Lung (tissue), 12 donors: ENCODE measurements around the gene PPEF2. TPM values are rescaled to one million over a fixed set of nuclear protein-coding genes. Genes with fewer than 3 reads are reported as not detected.
"Not testable (repeated sequence)": the region's sequence is repeated elsewhere in the genome, so short reads cannot be mapped to it uniquely, and the experiment has no call there.

Experiments used
- ATAC-seq: fragments of 200-7000 bp; cut with Tn5 transposase; one replicate; pipeline ENCODE4 v1.9.1; 2020; ENCODE audit warnings: moderate number of reproducible peaks; ENCODE audit not compliant: insufficient read depth, low FRiP score
- DNase-seq, 3 donors: peaks; one replicate each; pipeline ENCODE4 v3.0.0-alpha.2; 2013 to 2017
- H3K27ac ChIP-seq, 2 donors: one replicate each; pipeline ENCODE4 v1.5.1; 2013; ENCODE audit warnings: mild to moderate bottlenecking in 2 of 2, moderate library complexity in 2 of 2, control low read depth in 1 of 2, inconsistent platforms in 1 of 2, low read depth in 1 of 2, low read length in 1 of 2
- H3K27me3 ChIP-seq, 3 donors: one replicate each; pipeline ENCODE4 v1.5.1; 2013; ENCODE audit warnings: low read length in 2 of 3; ENCODE audit not compliant: control insufficient read depth in 3 of 3, insufficient read depth in 3 of 3
- H3K36me3 ChIP-seq, 4 donors: one replicate each; pipeline ENCODE4 v1.5.1; 2013; ENCODE audit warnings: low read length in 4 of 4, mild to moderate bottlenecking in 1 of 4, moderate library complexity in 1 of 4; ENCODE audit not compliant: control insufficient read depth in 4 of 4, insufficient read depth in 4 of 4
- H3K4me1 ChIP-seq, 5 donors: one replicate each; pipeline ENCODE4 v1.5.1; 2013; ENCODE audit warnings: low read length in 5 of 5, mild to moderate bottlenecking in 2 of 5, moderate library complexity in 1 of 5; ENCODE audit not compliant: control insufficient read depth in 5 of 5, insufficient read depth in 5 of 5
- H3K4me3 ChIP-seq: one replicate; pipeline ENCODE4 v1.5.1; 2013; ENCODE audit warnings: mild to moderate bottlenecking, control low read depth, moderate library complexity
- H3K9ac ChIP-seq, 2 donors: one replicate each; pipeline ENCODE4 v1.5.1; 2013; ENCODE audit warnings: low read length in 2 of 2, control low read depth in 1 of 2; ENCODE audit not compliant: insufficient read depth in 1 of 2
- H3K9me3 ChIP-seq, 4 donors: one replicate each; pipeline ENCODE4 v1.5.1; 2013; ENCODE audit warnings: low read length in 3 of 4, mild to moderate bottlenecking in 1 of 4, moderate library complexity in 1 of 4; ENCODE audit not compliant: control insufficient read depth in 4 of 4, insufficient read depth in 3 of 4
- WGBS, 2 donors: extraction: QIAGEN DNeasy Blood & Tissue Kit; methylation state at CpG; one replicate each; pipeline ENCODE4 v1.1.7; 2013; 5-methylcytosine and 5-hydroxymethylcytosine counted together
- polyA plus RNA-seq, 2 donors: library from polyadenylated mRNA; stranded (reverse); fragments of 200-250 nt; gene quantifications; one replicate each; pipeline ENCODE4 v1.2.1, GENCODE V29; 2013
- total RNA-seq, 2 donors: library from RNA; depleted of rRNA in 1 of 2; stranded (reverse); fragments of >200 nt in 1 of 2; gene quantifications; one replicate each; pipeline ENCODE4 v1.2.1, GENCODE V29; 2014 to 2021
- TF ChIP-seq, protein P1 (sequence below): IDR thresholded peaks from 2 replicates; pipeline ENCODE4 v1.5.1; 2012; ENCODE audit warnings: mild to moderate bottlenecking; ENCODE audit errors: control extremely low read depth, extremely low read depth
- donor health status: control.
- donor health status: control.
- donor health status: Bipolar disorder and iron deficiency.
- donor health status: healthy.
- donor health status: DM: yes; HTN: yes; CAD: no.

The PPEF2 gene
- total and polyA plus RNA-seq, 4 donors, result 0.01 TPM; not detected in 3

DNA sequence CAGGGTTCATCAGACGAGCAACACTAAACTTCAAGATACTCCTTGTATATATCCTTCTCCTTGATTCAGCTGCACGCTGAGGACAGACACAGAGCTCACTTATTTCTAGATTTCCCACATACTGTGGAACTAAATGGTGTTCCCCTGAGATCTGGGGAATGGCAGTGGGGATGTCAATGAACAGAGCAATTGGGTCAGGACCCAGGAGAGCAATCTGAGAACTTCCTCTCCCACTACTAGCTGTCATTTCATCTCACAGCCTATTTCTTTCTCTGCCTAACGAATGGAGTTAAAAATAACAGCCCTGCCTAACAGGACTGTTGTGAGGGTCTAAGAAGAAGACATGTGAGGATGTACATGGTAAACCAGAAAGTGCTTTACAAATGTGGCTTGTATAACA is 27.9 kb upstream of the PPEF2 start:
- no peak overlapping the region for H3K27ac ChIP-seq
- H3K9ac ChIP-seq, result no peak overlapping the region
- ATAC-seq (no peak), DNase-seq (no peak)
- peaks cover 0 to 5% (median 2%) of the 10 kb centered on the region in 4 donors for H3K36me3 ChIP-seq
- TF ChIP-seq, protein P1, sequence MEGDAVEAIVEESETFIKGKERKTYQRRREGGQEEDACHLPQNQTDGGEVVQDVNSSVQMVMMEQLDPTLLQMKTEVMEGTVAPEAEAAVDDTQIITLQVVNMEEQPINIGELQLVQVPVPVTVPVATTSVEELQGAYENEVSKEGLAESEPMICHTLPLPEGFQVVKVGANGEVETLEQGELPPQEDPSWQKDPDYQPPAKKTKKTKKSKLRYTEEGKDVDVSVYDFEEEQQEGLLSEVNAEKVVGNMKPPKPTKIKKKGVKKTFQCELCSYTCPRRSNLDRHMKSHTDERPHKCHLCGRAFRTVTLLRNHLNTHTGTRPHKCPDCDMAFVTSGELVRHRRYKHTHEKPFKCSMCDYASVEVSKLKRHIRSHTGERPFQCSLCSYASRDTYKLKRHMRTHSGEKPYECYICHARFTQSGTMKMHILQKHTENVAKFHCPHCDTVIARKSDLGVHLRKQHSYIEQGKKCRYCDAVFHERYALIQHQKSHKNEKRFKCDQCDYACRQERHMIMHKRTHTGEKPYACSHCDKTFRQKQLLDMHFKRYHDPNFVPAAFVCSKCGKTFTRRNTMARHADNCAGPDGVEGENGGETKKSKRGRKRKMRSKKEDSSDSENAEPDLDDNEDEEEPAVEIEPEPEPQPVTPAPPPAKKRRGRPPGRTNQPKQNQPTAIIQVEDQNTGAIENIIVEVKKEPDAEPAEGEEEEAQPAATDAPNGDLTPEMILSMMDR, result no peak
- no peaks in the 10 kb centered on the region for H3K9me3 ChIP-seq
- no peak overlapping the region for H3K4me3 ChIP-seq
- H3K27me3 ChIP-seq, result no peaks in the 10 kb centered on the region
- WGBS, 2 donors, result 92 to 95% methylated on average over 3 of the region's 3 CpGs
- H3K4me1 ChIP-seq, result no peaks in the 10 kb centered on the region

- WGBS, 2 donors, result 94 to 98% methylated on average over 11 of the region's 11 CpGs
- not testable (repeated sequence) for DNase-seq, ATAC-seq, H3K9ac ChIP-seq, H3K27me3 ChIP-seq, H3K9me3 ChIP-seq, H3K4me3 ChIP-seq, H3K4me1 ChIP-seq, H3K27ac ChIP-seq
- H3K36me3 ChIP-seq, result peaks cover 0 to 11% (median 0%) of the 10 kb centered on the region in 4 donors
These were observed 22.7 kb upstream of the PPEF2 start for GRCh38 chr4:75924916-75925315.

- Histone ChIP-seq H3K27ac (no peak overlapping the region), H3K9me3 (no peaks in the 10 kb centered on the region), H3K9ac (no peak overlapping the region), H3K27me3 (no peaks in the 10 kb centered on the region), H3K36me3 (peaks cover 0 to 13% (median 0%) of the 10 kb centered on the region in 4 donors), H3K4me3 (no peak overlapping the region), H3K4me1 (no peaks in the 10 kb centered on the region)
- ATAC-seq (no peak), DNase-seq (no peak)
- WGBS, 2 donors, result 88 to 91% methylated on average over 5 of the region's 5 CpGs
- TF ChIP-seq, protein P1, result no peak
These were observed 22.1 kb upstream of the PPEF2 start for GRCh38 chr4:75924309-75924827.

- WGBS, 2 donors, result 38 to 58% methylated on average over 1 of the region's 1 CpG
- TF ChIP-seq, protein P1, result no peak
These were observed 20.3 kb upstream of the PPEF2 start for GRCh38 chr4:75922588-75922987.

More at GRCh38 chr4:75922588-75922987, 20.3 kb upstream of the PPEF2 start:
- H3K4me1 ChIP-seq, result no peaks in the 10 kb centered on the region
- no peaks in the 10 kb centered on the region for H3K9me3 ChIP-seq
- H3K4me3 ChIP-seq, result no peak overlapping the region
- peaks cover 0 to 13% (median 0%) of the 10 kb centered on the region in 4 donors for H3K36me3 ChIP-seq
- no peak for ATAC-seq
- DNase-seq, result no peak
- no peaks in the 10 kb centered on the region for H3K27me3 ChIP-seq
- no peak overlapping the region for H3K9ac ChIP-seq
- H3K27ac ChIP-seq, result no peak overlapping the region
